Body of pancreas (tissue), 4 donors: ENCODE measurements around the gene MAGIX. TPM values are rescaled to one million over a fixed set of nuclear protein-coding genes. Genes with fewer than 3 reads are reported as not detected.

ENCODE experiments used
- ATAC-seq: fragments of 150-250 bp; one replicate; pipeline ENCODE4 v1.9.1; 2016
- DNase-seq, 4 donors: peaks; one replicate each; pipeline ENCODE4 v3.0.0-alpha.2; 2019
- H3K27ac ChIP-seq, 4 donors: fragments of 200-600 bp; sonication (generic); 1 replicate in 3 of 4; 2 replicates in 1 of 4; pipeline versions ENCODE4 v1.5.1 to v1.6.1; 2016 to 2019; ENCODE audit warnings: mild to moderate bottlenecking in 1 of 4, mixed read lengths in 1 of 4, moderate library complexity in 1 of 4
- H3K27me3 ChIP-seq, 2 donors: fragments of 200-600 bp; sonication (generic); one replicate each; pipeline ENCODE4 v1.6.0; 2016; ENCODE audit warnings: mild to moderate bottlenecking in 1 of 2
- H3K36me3 ChIP-seq, 2 donors: fragments of 200-600 bp; sonication (generic); replicated peaks in 1 of 2; 2 replicates each; pipeline ENCODE4 v1.5.1; 2016; ENCODE audit warnings: low read depth in 2 of 2; ENCODE audit not compliant: insufficient read depth in 1 of 2
- H3K4me1 ChIP-seq: fragments of 200-600 bp; sonication (generic); one replicate; pipeline ENCODE4 v1.6.0; 2016
- H3K4me3 ChIP-seq, 2 donors: fragments of 200-600 bp; sonication (generic); 1 replicate in 1 of 2; 2 replicates in 1 of 2; pipeline ENCODE4 v1.5.1; 2016 to 2019
- H3K9me3 ChIP-seq, 3 donors: fragments of 200-600 bp; sonication (generic); 1 replicate in 2 of 3; 2 replicates in 1 of 3; pipeline ENCODE4 v1.5.1; 2016
- POLR2A ChIP-seq, 3 donors: fragments of 450-650 bp; IDR thresholded peaks; one replicate each; pipeline ENCODE4 v1.6.1; 2016; ENCODE audit warnings: antibody characterized with exemption in 3 of 3, mild to moderate bottlenecking in 2 of 3
- WGBS, 2 donors: methylation state at CpG; one replicate each; pipeline ENCODE4 v1.1.5; 2017; 5-methylcytosine and 5-hydroxymethylcytosine counted together
- intact Hi-C: fragments of 100-400 bp; cut with DNase I; formaldehyde crosslinking; loops from one replicate; pipeline ENCODE4 v1.15.1; 2023
- total RNA-seq, 2 donors: library from RNA; depleted of rRNA; stranded (reverse); fragments of >200 nt; gene quantifications; one replicate each; pipeline ENCODE4 v1.1.0, GENCODE V29; 2016
- TF ChIP-seq, protein P1 (sequence below), 7 experiments: fragments of 450-650 bp in 4 of 7; fragments of 200-600 bp in 3 of 7; sonication (generic) in 3 of 7; IDR thresholded peaks; one replicate each; pipeline ENCODE4 v1.5.1; 2016 to 2019; ENCODE audit warnings: antibody characterized with exemption in 7 of 7

MAGIX gene
- total RNA-seq, 2 donors from 2014 or later = 13.2 to 40.9 TPM

DNA sequence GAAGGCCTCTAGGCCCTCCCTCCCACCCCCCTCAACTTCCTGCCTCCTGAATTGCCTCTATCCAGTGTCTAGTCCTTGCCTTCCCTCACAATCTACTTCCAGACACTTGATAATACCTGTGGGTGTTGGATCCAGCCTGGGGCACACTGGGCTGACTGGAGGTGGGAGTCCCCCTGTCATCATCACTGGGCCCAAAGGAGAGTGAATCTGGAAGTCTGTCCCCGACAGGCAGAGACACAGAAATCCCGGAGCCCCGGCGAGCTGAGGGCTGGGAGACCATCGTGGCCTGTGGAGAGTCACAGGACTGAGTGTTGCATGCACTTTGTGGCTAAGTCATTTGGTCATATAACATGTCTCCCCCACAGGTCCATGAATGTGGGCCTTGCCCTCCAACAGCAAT lies 45.8 kb downstream of the MAGIX start:
- no CpG with 5 or more reads among the region's 5 CpGs for WGBS, 2 donors
- no peaks in the 10 kb centered on the region for H3K27me3 ChIP-seq
- H3K4me1 ChIP-seq = no peaks in the 10 kb centered on the region
- no peak for ATAC-seq
- intact Hi-C loops = no loop called here
- no peaks in the 10 kb centered on the region for H3K36me3 ChIP-seq
- no peak overlapping the region for H3K27ac ChIP-seq
- DNase-seq = no peak
- H3K9me3 ChIP-seq = no peaks in the 10 kb centered on the region
- no peak for TF ChIP-seq POLR2A (IDR thresholded peaks at IDR 0.05)
- TF ChIP-seq, protein P1, sequence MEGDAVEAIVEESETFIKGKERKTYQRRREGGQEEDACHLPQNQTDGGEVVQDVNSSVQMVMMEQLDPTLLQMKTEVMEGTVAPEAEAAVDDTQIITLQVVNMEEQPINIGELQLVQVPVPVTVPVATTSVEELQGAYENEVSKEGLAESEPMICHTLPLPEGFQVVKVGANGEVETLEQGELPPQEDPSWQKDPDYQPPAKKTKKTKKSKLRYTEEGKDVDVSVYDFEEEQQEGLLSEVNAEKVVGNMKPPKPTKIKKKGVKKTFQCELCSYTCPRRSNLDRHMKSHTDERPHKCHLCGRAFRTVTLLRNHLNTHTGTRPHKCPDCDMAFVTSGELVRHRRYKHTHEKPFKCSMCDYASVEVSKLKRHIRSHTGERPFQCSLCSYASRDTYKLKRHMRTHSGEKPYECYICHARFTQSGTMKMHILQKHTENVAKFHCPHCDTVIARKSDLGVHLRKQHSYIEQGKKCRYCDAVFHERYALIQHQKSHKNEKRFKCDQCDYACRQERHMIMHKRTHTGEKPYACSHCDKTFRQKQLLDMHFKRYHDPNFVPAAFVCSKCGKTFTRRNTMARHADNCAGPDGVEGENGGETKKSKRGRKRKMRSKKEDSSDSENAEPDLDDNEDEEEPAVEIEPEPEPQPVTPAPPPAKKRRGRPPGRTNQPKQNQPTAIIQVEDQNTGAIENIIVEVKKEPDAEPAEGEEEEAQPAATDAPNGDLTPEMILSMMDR (IDR thresholded peaks at IDR 0.05) = no peak
- H3K4me3 ChIP-seq = no peak overlapping the region

DNA sequence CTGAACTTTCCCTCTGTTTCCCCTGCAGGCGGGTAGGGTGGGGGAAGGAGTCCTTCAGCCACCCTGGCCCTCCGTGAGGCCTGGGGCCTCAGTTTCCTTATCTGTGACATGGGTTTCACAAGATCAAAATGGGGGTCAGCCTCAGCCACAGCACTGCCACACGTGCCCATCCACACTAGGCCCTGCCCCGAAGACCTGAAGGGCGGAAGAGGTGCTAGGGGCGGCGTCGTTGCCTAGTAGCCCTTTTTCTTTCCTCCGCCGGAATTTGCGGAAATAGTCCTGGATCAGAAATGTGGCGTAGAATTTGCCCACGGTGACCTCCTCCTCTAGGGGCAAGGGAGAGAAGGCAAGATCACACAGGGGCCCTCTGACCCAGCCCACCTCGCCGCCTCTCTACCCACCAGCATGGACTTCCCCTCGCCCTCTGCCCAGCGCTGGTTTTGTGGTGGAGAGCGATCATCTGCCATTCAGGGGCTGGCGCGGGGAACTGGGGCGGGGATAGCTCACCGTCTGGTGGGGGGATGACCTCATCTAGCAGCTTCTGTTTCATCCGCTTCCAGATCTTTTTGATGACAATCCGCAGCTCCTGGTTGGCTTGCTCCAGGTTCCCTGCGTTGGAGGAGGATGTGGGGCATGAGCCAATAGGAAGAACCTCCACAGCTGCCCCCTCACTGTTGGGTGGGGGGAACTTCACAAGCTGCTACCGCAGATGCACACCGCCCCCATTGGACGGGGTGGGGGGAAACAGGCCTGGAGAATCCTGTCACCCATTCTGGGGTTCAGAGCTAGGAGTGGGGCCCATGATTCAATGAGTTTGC lies 47.1 kb downstream of the MAGIX start:
- DNase-seq = no peak
- Histone ChIP-seq H3K27me3 (no peaks in the 10 kb centered on the region), H3K36me3 (no peaks in the 10 kb centered on the region), H3K4me3 (no peak overlapping the region), H3K27ac (no peak overlapping the region), H3K4me1 (no peaks in the 10 kb centered on the region), H3K9me3 (no peaks in the 10 kb centered on the region)
- 66 to 70% methylated on average over 12 to 16 of the region's 28 CpGs for WGBS, 2 donors
- no peak for ATAC-seq
- TF ChIP-seq, protein P1 (IDR thresholded peaks at IDR 0.05) = no peak
- TF ChIP-seq POLR2A (IDR thresholded peaks at IDR 0.05) = no peak
- intact Hi-C loops = no loop called here

DNA sequence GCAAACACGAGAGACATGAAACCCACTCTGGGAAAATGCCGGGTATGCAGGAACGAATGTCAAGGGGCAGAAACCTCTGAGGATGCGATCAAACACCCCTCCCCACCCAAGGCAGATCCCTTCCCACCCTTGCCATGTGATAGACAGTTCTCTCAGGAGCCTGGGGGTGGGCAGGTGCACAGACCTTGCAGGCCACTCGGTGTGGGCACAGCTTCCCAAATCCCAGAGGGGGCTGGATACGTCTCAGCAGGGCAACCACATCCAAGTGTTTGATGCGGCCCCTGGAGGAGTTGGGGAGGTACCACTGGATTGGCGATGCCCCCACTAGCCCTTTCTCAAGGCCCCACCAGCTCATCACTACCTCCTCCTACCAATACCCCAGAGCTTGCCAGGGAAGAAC lies 47.8 kb downstream of the MAGIX start:
- H3K9me3 ChIP-seq = no peaks in the 10 kb centered on the region
- TF ChIP-seq, protein P1 (IDR thresholded peaks at IDR 0.05) = no peak
- no peak for TF ChIP-seq POLR2A (IDR thresholded peaks at IDR 0.05)
- H3K4me1 ChIP-seq = no peaks in the 10 kb centered on the region
- no peak overlapping the region for H3K4me3 ChIP-seq
- DNase-seq (no peak), ATAC-seq (no peak)
- H3K36me3 ChIP-seq = no peaks in the 10 kb centered on the region
- WGBS, 2 donors = 81% methylated on average over 5 of the region's 8 CpGs; no CpG with 5 or more reads in 1 of the 2 donors
- intact Hi-C loops = no loop called here
- no peak overlapping the region for H3K27ac ChIP-seq
- no peaks in the 10 kb centered on the region for H3K27me3 ChIP-seq

DNA sequence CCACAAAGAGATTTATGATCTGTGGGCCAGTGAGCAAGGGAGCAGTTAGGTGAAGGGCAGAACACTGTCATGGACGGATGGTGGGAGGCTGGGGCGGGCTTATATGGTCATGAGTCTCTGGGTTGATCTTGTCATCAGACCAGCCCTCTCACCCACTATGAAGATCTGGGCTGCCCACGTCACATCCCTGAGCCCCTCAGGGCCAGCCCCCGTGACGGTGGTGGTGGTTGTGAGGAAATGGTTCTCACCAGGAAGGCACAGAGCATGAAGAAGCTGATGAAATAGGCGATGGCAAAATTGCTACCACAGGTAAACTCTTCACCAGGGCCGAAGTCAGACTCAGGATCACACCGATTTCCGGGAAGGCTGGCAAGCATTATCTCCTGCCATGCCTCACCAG lies 48.5 kb downstream of the MAGIX start:
- WGBS, 2 donors = 89 to 92% methylated on average over 4 to 9 of the region's 9 CpGs
- Histone ChIP-seq H3K4me3 (no peak overlapping the region), H3K27me3 (no peaks in the 10 kb centered on the region), H3K4me1 (no peaks in the 10 kb centered on the region), H3K27ac (no peak overlapping the region), H3K9me3 (no peaks in the 10 kb centered on the region), H3K36me3 (no peaks in the 10 kb centered on the region)
- ATAC-seq (no peak), DNase-seq (no peak)
- intact Hi-C loops = no loop called here
- no peak for TF ChIP-seq POLR2A (IDR thresholded peaks at IDR 0.05)
- TF ChIP-seq, protein P1 (IDR thresholded peaks at IDR 0.05) = no peak

DNA sequence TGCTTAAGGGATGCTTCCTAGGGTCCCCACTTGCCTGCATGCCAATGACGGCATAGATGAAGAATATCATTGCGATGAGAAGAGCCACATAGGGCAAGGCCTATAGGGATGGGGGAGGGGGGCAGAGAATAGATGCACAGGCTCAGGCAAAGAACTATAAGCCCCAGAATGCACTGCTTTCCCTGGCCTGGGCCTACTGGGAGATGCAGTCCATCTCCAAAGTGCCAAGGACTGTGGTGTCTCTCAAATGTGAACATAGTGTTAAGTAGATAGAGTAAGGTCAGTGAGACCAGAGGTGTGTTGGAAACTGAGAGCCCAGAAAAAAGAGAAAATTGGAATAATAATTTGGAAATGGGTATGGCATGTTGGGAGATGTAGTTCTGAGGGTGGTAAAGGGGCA lies 49.7 kb downstream of the MAGIX start:
- Histone ChIP-seq H3K4me3 (no peak overlapping the region), H3K4me1 (no peaks in the 10 kb centered on the region), H3K27ac (no peak overlapping the region), H3K9me3 (no peaks in the 10 kb centered on the region), H3K27me3 (no peaks in the 10 kb centered on the region), H3K36me3 (no peaks in the 10 kb centered on the region)
- intact Hi-C loops = no loop called here
- TF ChIP-seq POLR2A (IDR thresholded peaks at IDR 0.05) = no peak
- TF ChIP-seq, protein P1 (IDR thresholded peaks at IDR 0.05) = no peak
- WGBS, 2 donors = 90% methylated on average over 2 of the region's 2 CpGs; no CpG with 5 or more reads in 1 of the 2 donors
- ATAC-seq (no peak), DNase-seq (no peak)
